COLO668 (cell line): ENCODE data around the gene LITAF.
"Not testable (repeated sequence)": the region's sequence is repeated elsewhere in the genome, so short reads cannot be mapped to it uniquely, and the experiment has no call there.

Experiments
- DNase-seq: peaks from one replicate; lab custom pipeline; 2025; ENCODE audit not compliant: unreplicated experiment; lab: John Stamatoyannopoulos, UW

Gene LITAF

DNA sequence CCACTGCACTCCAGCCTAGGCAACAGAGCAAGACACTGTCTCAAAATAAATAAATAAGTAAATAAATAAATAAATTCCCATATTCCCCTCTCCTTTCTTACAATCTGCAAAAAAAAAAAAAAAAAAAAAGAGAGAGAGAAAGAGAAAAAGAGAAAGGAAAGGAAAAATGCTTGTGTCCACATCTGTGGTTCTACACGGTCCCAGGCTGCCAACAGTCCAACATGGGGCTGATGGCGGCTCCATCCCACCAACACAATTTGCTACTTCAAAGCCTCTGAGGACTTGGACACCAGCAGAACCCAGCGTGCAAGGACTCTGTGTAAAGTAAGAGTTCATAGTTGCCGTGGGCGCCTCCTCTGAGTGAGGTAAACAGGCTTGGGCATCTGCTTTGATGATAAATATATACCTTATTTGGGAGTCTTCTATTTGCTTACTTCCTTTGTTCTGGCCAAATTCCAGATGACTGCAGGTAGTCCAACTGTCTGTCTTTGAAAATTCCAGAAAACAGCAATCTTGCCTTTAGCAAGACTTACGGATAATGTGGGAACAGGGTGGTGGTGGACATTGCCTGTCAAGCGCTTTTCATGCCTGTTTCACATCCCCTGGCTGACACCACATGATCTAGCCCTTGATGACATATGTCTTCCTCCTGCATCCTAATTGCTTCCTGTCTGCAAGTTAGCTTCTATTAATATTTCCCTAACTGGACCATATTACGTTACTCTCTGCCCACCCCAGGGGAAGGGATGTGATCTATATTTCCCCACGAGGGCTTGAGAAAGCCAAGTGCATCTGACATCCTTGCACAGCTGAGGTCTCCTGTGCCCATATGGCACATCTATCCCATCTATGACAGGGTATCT is 10.1 kb downstream of the LITAF start:
- DNase-seq, result peak; percentile 30

DNA sequence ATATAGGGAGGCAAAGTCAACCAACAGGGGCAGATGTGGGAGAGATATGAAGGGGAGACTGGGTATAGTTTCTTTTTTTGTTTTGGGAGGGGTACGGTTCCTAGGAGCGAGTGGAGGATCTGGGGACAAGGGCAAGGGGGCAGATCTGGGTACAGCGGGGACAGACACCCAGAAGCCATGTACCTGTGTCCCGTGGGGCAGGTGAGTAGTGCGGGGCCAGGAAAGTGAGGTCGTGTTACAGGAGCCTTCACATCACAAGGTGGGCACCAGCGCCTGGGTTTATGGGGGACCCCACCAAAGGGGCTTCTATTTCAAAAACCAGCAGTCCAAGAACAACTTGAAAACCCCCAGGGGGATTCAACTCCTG is 11.5 kb downstream of the LITAF start:
- DNase-seq, result no peak

DNA sequence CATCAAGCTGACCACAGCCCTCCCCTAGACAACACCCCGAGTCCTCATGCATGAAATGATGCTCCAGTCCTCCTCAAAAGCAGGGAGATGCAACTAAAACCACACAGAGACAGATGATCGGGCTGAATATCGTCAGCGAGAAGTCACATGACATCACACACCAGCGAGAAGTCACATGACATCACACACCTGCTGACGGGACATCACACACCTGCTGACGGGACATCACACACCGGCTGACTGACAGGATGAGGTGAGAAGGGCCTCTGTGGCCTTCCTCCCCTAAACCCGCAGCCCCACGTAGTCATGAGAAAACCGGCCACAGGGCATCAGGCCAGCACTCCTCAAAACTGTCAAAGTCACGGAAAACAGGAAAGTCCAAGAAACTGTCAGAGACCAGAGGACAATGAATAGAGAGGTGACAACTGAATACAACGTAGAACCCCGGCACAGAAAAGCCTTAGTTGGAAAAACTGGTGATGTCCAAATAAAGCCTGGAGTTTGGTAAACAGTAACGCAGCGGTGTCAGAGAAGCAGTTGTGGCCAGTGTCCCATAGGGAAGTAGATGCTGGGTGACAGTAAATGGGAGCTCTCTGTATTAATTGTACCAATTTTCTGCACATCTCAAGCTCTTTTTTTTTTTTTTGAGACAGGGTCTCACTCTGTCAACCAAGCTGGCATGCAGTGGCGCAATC is 14.3 kb downstream of the LITAF start:
- DNase-seq, result no peak

DNA sequence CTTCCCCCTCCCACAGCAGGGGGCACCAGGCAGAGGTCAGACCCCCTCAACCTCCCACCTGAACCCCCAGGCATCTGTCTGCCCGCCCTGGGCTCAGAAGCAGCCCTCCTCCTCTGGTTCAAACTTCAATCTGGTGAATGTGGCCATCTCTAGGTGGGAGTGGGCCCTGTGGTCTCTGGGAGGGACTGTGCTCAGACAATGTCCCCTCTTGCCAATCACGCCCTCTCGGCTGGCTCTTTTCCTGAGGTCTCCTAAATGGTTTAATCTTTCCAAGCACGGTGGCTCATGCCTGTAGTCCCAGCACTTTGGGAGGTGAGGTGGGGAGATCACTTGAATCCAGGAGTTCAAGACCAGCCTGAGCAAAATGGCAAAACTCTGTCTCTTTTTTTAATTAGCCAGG is 15.2 kb downstream of the LITAF start:
- no peak for DNase-seq

DNA sequence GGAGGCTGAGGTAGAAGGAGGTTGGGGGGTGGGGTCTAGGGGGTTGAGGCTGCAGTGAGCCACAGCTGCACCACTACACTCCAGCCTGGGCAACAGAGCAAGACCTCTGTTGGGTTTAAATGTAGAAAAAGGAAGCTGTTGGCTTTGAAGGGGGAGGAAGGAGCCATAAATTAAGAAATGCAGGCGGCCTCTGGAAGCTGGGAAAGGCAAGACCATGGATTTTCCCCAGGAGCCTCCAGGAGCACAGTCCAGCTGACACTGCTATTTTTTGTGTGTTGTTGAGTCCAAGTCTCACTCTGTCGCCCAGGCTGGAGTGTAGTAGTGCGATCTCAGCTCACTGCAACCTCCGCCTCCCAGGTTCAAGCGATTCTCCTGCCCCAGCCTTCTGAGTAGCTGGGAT is 15.9 kb downstream of the LITAF start:
- no peak for DNase-seq

DNA sequence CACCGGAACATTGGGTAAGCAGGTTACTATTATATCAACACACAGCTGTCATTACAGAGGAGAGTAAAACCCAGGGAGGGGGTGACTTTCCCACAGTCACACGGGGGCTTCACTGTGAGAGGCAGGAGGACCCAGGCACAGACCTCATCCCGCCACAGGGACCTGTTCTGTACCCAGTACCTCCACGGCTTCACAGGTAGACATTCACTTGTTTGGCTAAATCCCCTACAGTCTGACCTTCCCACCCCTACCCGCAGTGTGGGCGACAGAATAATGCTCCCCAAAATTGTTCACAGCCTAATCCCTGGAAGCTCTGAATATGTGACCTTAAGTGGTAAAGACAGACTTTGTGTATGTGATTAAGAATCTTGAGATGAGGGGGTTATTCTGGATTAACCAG is 16.5 kb downstream of the LITAF start:
- no peak for DNase-seq

DNA sequence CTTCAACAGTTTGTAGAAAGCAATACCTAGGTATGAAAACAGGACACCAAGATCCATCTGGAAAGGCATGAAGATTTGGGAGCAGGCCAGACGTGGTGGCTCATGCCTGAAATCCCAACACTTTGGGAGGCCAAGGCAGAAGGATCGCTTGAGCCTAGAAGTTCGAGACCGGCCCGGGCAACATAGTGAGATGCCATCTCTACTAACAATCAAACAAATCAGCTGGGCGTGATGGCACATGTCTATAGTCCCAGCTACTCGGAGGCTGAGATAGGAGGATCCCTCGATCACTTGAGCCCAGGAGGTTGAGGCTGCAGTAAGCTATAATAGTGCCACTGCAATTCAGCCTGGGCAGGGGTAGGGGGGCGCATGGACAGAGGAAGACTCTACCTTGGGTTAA is 20.3 kb downstream of the LITAF start:
- DNase-seq, result no peak

DNA sequence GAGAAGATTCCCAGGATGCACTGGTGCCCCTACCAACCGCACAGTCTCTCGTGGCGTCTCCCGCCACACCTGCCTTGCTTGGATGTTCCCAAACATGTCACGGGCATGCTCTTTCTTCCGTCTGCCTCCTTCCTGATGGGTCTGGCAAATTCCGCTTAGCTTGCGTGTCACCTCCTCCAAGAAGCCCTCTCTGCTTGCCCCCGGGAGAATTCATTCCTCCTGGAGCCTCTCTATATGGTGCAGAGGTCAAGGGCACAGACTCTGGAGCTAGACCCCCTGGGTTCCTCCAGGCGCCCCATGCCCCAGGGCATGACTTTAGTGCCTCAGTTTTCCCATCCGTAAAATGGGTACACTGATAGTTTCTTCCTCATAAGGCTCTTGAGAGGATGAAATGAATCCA is 21.1 kb downstream of the LITAF start:
- no peak for DNase-seq

DNA sequence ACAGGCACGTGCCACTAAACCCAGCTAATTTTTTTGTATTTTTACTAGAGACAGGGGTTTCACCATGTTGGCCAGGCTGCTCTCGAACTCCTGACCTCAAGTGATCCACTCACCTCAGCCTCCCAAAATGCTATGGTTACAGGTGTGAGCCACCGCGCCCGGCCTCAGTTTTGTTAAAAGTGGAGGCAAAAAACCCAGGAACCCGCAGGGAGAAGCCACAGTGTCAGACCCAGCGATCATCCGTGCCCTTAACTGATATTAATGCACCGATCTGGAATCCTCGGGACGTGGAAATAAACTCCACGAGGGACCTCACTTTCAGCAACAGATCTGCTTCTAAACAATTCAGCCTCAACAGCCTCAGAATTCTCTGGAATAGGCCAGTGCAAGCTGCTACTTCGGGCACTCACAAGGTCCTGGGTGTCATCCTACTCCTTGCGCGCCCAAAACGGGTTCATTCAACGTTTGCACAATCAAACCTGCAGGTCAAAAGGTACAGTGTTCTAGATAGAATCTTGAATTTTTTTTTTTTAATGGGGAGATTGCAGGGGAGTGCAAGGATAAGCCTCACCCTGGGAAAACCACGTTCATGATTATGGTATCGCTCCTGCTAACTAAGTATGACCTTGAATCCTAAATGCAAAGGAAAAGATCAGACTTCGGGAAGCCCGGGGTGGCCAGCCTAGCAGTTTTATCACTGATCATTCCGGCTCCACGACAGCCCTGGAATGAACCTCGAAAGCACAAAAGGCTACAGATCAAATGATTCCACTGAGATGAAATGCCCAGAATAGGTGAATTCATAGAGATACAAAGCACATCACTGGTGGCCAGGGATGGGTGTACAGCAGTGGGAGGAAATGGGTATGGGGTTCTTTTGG is 22.4 kb downstream of the LITAF start:
- DNase-seq, result no peak

DNA sequence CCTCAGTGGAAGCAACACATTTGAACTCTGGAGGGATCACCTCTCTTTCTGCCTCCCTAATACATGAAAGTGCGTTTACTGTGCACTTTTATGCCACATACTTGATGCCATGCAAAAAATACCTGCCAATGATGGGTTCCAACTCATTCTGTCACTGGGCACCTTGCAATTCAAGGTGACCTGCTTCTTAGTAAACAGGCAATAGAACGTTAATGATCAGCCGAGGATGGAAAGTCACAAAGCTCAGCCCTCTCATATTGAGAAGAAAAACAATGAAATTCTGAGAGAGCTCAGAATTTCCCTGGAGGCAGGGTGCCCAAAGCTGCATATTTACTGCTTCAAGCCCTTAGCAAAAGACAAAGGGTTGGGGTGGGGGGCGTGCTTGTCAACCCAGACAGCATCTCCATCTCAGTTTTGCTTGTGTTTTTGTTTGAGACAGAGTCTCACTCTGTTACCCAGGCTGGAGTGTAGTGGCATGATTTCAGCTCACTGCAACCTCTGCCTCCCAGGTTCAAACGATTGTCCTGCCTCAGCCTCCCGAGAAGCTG is 23.2 kb downstream of the LITAF start:
- DNase-seq, result no peak

DNA sequence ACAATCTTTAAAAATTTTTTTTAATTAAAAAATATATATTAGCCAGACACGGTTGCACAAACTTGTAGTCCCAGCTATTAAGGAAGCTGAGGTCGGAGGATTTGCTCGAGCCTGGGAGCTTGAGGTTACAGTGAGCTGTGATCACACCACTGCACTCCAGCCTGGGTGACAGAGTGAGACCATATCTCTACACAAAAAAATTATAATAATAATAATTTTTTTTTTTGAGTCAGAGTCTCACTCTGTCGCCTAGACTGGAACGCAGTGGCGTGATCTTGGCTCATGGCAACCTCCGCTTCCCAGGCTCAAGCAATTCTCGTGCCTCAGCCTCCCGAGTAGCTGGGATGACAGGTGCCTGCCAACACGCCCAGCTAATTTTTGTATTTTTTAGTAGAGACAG is 23.8 kb downstream of the LITAF start:
- no peak for DNase-seq

DNA sequence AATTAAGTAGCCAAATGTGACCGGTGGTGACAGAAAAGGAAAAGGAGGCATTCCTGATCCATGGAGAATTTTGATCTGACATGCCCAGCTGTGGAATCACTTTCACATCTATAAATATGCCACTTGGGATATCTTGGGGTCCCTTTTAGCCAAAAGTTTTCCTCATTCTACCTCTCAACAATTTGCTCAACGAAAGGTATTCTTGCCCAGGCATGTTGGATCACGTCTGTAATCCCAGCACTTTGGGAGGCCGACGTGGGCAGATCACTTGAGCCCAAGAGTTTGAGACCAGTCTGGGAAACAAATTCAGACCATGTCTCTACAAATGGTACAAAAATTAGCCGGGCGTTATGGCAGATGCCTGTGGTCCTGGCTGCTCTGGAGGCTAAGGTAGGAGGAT is 24.3 kb downstream of the LITAF start:
- no peak for DNase-seq

DNA sequence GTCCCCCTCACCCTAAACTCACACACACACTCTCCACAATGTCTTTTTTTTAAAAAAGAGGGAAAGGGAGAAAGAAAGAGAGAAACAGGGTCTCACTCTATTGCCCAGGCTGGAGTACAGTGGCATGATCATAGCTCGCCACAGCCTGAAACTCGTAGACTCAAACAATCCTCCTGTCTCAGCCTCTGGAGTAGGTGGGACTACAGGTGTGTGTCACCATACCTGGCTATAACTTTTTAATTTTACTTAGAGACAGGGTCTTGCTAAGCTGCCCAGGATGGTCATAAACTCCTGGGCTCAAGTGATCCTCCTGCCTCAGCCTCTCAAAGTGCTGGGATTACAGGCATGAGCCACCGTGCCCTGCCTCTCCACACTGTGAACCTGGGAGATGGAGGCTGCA is 24.9 kb downstream of the LITAF start:
- DNase-seq, result no peak

DNA sequence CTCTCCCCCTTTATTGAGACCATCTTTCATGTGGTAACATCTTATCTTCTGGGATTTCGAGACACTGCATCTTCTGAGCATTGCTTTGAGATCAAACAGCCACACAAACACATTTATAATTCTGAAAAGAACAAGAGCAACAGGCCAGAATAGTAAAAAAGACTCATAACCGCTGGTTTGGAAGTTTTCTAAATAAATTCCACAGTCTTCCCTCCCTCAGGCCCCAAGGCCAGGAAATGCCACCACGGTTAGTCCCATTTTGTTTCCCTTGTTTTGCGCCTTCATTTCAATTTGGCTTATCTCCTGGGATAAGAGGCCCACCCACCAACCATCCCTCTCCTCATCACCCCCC is 25.3 kb downstream of the LITAF start:
- DNase-seq, result no peak

DNA sequence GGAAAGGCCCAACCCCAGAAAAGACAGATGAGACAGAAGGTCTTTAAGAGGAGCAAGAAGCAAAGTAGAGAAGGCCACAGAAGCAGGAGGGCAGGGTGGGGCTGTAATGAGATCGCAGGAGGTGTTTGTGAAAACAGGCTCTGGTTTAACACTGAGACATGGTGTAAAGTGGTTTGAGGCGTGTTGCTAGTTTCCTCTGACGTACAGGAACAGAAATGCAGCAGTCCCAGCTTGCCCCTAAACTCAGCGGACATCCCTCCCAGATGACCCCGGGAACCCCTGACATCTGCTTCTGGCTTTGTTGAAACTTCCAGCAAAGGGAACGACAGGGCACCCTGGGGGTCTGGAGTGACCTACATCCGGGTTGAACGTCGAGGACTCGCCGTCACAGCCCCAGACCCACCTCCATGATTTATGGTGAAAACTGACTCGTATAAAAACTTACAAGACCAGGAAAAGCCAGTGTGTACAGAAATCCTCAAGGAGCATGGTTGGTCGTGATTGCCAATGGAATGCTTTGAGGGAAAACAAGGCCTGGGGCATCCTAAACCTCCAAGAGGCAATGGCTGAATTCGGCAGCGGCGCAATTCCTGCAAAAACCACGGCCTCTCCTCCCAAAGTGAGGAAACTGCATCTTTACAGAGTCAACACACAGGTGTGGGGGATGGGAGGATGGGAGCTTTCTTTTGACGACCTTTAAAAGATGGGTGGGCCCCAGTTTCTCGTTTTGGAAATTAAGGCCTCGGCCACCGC is 25.8 kb downstream of the LITAF start:
- DNase-seq, result no peak

DNA sequence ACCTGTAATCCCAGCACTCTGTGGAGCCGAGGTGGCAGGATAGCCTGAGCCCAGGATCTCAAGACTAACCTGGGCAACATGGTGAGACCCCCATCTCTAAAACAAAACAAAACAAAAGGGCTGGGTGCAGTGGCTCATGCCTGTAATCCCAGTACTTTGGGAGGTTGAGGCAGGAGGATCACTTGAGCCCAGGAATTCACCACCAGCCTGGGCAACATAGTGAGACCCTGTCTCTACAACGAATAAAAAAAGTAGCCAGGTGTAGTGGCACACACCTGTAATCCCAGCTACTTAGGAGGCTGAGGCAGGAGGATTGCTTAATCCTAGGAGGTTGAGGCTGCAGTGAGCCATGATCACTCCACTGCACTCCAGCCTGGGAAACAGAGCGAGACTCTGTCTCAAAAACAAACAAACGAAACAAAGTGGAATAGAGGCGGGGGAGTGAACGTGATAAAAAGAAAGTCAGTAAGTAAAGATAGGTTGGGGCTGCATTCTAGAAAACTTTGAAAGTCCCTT is 28.4 kb downstream of the LITAF start:
- DNase-seq, result not testable (repeated sequence)

DNA sequence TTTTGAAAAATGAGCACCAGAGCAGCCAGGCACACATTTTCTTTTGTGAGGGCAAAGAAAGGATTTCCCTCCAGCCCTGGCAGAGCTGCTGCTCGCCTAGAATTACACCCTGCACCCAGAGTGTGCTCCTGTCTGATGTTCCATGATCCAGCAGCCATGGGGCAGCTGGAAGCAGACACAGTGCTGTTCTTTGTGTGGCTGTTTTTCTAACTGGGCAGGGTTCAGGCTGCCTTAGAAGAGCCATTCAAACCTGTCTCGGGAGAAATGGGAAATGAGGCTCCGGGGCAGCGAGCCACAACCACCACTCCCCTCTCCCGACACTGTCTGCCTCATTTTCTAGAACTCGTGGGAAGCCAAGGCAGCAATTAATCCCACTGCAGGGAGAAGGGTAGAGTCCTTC is 28.9 kb downstream of the LITAF start:
- DNase-seq, result no peak

DNA sequence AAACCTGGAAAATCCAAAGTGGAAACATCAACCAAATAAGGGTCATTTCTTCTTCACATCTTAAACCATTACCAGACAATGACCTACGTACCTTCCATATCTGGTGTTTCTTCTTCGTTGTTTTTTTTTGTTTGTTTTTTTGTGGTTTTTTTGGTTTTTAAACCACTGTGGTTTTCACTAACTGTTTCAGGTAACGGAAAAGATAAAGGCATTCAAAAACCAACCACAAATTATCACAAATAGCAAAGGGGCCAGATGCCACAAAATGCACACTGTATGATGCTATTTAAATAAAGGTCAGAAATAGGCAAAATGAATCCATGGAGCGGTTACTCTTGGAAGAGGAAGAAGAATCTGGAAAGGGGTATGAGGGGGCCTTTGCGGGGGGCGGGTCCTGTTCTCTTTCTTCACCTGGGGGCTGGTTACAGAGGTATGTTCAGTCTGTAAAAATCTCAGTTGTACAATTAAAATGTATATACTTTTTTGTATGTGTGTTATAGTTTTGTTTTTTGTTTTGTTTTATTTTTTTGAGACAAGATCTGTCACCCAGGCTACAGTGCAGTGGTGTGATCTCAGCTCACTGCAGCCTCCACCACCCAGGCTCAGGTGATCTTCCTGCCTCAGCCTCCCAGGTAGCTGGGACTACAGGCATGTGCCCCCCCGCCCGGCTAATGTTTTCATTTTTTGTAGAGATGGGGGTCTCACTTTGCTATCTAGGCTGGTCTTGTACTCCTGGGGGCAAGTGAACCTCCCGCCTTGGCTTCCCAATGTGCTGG is 29.6 kb downstream of the LITAF start:
- no peak for DNase-seq

DNA sequence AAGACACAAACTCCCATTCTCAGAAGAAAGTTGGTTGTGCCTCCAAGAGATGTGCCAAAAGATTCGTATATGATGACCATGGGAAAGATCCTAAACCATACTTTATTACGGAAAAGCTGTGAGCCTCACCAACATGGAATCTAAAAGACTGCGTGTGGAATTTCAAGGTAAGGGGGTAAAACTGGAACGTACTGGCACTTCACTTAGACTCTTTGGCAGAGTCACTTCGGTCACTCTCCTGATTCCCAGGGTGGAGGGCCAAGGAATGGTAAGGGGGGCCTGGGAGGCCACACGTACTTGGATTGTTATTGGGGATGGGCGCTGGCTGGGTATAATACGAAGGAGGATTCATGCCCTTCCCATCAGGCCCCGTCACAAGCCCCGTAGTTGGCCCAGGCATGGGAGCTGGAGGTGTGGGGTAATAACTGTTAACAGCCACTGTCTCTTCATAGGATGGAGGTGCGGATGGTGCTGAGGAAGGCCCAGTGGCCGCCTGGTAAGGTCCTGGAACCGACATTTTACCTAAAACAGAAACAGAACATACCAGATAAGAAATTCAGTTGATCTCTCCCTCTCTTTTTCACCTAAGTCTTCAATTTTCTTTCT is 30.4 kb downstream of the LITAF start:
- no peak for DNase-seq
